ENCODE data around the gene ANTXR1.

Gene ANTXR1

GRCh38 chr2:69001879-69002278 lies 11.1 kb upstream of the ANTXR1 start:
- DNase-seq (ENCODE audit: insufficient read length, low spot score) (no peak), FAIRE-seq (no peak)

- DNase-seq (ENCODE audit: insufficient read length, low spot score) (no peak), FAIRE-seq (no peak)
Observed at GRCh38 chr2:69003731-69004130, 9.2 kb upstream of the ANTXR1 start.

- FAIRE-seq: no peak
- DNase-seq (ENCODE audit: insufficient read length, low spot score): no peak
Observed at GRCh38 chr2:69007169-69007568, 5.8 kb upstream of the ANTXR1 start.

GRCh38 chr2:69007603-69008002 lies 5.4 kb upstream of the ANTXR1 start:
- no peak for DNase-seq (ENCODE audit: insufficient read length, low spot score)

GRCh38 chr2:69010437-69011194 lies 2.4 kb upstream of the ANTXR1 start:
- FAIRE-seq (no peak), DNase-seq (ENCODE audit: insufficient read length, low spot score) (no peak)

More at GRCh38 chr2:69007603-69008002, 5.4 kb upstream of the ANTXR1 start:
- no peak for FAIRE-seq

GRCh38 chr2:69011611-69012157 lies 1.3 kb upstream of the ANTXR1 start:
- FAIRE-seq (peak; percentile 38), DNase-seq (ENCODE audit: insufficient read length, low spot score) (no peak)

GRCh38 chr2:69012310-69013141 lies 453 bp upstream of the ANTXR1 start:
- peak; percentile 36 for FAIRE-seq
- peak; percentile 70 for DNase-seq (ENCODE audit: insufficient read length, low spot score)

- DNase-seq (ENCODE audit: insufficient read length, low spot score) (peak; percentile 30), FAIRE-seq (no peak)
Observed at GRCh38 chr2:69013840-69014821, 1.2 kb downstream of the ANTXR1 start.

GRCh38 chr2:69017080-69017479 lies 4.1 kb downstream of the ANTXR1 start:
- FAIRE-seq (no peak), DNase-seq (ENCODE audit: insufficient read length, low spot score) (no peak)

- FAIRE-seq (no peak), DNase-seq (ENCODE audit: insufficient read length, low spot score) (no peak)
Observed at GRCh38 chr2:69017835-69018234, 4.9 kb downstream of the ANTXR1 start.

GRCh38 chr2:69018678-69019095 lies 5.7 kb downstream of the ANTXR1 start:
- DNase-seq (ENCODE audit: insufficient read length, low spot score) (no peak), FAIRE-seq (no peak)

GRCh38 chr2:69020496-69021426 lies 7.8 kb downstream of the ANTXR1 start:
- FAIRE-seq (no peak), DNase-seq (ENCODE audit: insufficient read length, low spot score) (no peak)

- DNase-seq (ENCODE audit: insufficient read length, low spot score) (no peak), FAIRE-seq (no peak)
Observed at GRCh38 chr2:69021727-69022126, 8.7 kb downstream of the ANTXR1 start.

GRCh38 chr2:69022548-69022947 lies 9.6 kb downstream of the ANTXR1 start:
- DNase-seq (ENCODE audit: insufficient read length, low spot score): no peak
- FAIRE-seq: no peak

GRCh38 chr2:69023236-69023635 lies 10.3 kb downstream of the ANTXR1 start:
- DNase-seq (ENCODE audit: insufficient read length, low spot score) (no peak), FAIRE-seq (peak; percentile 96)

GRCh38 chr2:69026026-69026425 lies 13.0 kb downstream of the ANTXR1 start:
- peak; percentile 40 for FAIRE-seq
- DNase-seq (ENCODE audit: insufficient read length, low spot score): no peak

- no peak for DNase-seq (ENCODE audit: insufficient read length, low spot score)
- FAIRE-seq: no peak
Observed at GRCh38 chr2:69026691-69027459, 13.9 kb downstream of the ANTXR1 start.

GRCh38 chr2:69030800-69031428 lies 17.9 kb downstream of the ANTXR1 start:
- FAIRE-seq (no peak), DNase-seq (ENCODE audit: insufficient read length, low spot score) (no peak)
